ENCODE results near the gene MAST4.

The MAST4 gene

DNA sequence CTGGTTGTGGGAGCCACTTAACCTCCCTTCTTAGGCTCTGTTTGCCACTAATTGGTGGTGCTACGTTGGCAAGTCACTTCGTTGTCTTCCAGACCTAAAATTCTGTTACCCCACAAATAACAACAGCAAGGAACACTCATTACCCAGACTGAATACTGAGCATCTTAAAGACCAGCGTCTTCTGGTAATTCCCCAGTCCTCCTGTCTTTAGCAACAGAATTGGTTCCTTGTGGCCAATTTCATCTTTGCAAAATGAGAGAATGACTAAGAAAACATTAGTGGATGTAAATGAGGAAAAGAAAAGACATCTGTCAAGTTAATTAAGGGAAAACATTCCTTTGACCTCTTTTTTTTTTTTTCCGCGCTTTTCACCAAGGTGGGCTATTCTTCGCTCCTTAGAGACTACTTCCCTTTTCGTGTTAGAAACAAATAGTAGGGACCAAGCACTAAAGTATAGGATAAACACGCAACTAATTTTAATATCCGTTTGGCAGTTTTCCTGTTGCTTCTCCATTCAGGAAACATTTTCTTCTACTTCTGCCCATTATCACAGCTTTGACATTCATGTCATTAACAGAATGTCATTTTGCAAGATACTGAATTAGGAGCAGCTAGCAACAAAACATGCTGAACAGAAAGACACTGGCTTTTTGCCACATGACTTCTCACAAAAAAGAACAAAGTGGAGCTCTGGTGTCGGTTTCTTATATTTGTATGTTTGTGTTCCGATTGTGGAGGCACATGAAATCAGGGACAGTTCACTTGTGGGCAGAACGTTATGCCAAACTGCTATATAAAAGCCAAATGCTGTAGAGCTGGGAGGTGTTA lies 446.2 kb downstream of the MAST4 start:
- H3K27me3 ChIP-seq (replicated peaks): no peaks in the 10 kb centered on the region
- no peak overlapping the region for H3K4me3 ChIP-seq (ENCODE audit: low read depth, low read length)

DNA sequence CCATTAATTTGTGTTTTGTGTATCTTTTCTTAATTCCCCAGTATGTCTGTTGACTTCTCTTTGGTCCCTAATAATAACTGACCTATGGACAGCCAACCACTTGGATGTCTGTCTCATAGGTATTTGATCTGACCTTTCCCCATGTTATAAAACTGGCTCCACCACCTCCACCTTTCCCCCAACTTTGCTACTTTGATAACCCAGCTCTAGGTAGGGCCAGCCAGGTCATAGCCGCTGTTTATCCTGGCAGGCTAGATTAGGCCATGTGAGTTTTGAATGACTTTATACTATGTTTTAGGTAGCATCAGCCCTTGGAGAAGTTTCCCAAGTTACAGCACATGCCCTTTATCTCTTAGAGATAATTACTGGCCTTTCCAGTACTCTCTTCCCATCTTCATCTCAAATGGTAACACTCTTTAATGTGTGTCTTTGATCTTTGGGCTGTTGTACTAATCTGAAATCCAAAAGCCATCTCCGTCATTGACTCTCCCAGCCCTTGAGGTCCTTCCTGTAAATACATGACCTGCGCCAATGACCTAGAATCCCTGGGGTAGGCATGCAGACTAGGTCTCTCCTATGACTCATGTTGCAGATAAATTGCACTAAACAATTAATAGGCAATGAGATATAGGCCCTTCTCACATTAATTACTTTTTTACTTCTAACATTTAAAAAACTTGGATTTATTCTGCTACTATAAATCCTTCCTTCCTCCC lies 447.8 kb downstream of the MAST4 start:
- H3K27me3 ChIP-seq (replicated peaks): no peaks in the 10 kb centered on the region
- H3K27ac ChIP-seq: no peak overlapping the region
- no peaks in the 10 kb centered on the region for H3K36me3 ChIP-seq (replicated peaks)
- TF ChIP-seq, protein P1, sequence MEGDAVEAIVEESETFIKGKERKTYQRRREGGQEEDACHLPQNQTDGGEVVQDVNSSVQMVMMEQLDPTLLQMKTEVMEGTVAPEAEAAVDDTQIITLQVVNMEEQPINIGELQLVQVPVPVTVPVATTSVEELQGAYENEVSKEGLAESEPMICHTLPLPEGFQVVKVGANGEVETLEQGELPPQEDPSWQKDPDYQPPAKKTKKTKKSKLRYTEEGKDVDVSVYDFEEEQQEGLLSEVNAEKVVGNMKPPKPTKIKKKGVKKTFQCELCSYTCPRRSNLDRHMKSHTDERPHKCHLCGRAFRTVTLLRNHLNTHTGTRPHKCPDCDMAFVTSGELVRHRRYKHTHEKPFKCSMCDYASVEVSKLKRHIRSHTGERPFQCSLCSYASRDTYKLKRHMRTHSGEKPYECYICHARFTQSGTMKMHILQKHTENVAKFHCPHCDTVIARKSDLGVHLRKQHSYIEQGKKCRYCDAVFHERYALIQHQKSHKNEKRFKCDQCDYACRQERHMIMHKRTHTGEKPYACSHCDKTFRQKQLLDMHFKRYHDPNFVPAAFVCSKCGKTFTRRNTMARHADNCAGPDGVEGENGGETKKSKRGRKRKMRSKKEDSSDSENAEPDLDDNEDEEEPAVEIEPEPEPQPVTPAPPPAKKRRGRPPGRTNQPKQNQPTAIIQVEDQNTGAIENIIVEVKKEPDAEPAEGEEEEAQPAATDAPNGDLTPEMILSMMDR (IDR thresholded peaks at IDR 0.05; ENCODE audit: low read depth, low read length, missing control alignments): no peak
- DNase-seq: no peak
- in situ Hi-C loops (cut with HindIII; ENCODE audit: low pct_ligation_motif_present, low sequenced_read_pairs): no loop called here
- H3K4me3 ChIP-seq (ENCODE audit: low read depth, low read length): no peak overlapping the region

More for the DNA sequence above, 446.2 kb downstream of the MAST4 start:
- in situ Hi-C loops (cut with HindIII; ENCODE audit: low pct_ligation_motif_present, low sequenced_read_pairs): no loop called here
- no peak for DNase-seq
- H3K36me3 ChIP-seq (replicated peaks): no peaks in the 10 kb centered on the region
- H3K27ac ChIP-seq: no peak overlapping the region
- TF ChIP-seq, protein P1 (IDR thresholded peaks at IDR 0.05; ENCODE audit: low read depth, low read length, missing control alignments): no peak

DNA sequence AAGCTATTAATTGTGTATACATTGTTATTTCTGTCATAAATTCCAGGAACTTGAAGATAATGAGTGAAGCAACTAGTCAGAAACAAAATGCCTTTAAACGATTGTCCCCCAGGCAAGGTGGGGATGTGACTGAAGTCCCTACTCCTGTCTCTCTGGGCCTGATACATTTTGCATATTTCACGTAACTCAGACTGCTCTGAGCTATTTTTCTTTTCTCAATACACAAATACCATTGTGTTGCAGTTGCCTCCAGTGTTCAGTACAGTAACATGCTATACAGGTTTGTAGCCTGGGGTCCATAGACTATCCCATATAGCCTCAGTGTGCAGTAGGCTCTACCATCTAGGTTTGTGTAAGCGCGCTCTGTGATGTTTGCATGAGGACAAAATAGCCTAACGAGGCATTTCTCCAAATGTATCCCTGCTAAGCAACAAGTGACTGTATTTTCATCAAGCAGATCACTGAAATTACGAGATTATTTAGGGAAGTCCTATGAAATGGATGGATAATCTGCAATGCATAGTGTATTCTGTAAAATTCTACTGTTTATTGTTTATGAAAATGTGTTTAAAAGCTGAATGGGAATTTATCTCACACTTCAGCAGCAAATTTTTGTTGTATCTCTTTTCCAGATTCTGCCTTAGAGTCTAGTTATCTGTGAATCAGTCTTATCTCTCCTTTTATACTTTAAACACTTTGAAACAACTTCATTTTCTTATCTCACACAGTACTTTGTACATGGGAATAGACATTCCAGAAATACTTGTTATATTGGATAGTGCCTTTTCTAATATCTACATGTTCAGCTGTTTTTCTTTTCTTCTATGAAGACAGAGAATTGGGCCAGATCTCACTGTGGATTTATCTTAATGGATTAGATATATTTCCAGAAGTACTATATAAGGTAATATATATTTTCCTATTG lies 449.9 kb downstream of the MAST4 start:
- DNase-seq: no peak
- TF ChIP-seq, protein P1 (IDR thresholded peaks at IDR 0.05; ENCODE audit: low read depth, low read length, missing control alignments): no peak
- in situ Hi-C loops (cut with HindIII; ENCODE audit: low pct_ligation_motif_present, low sequenced_read_pairs): no loop called here

DNA sequence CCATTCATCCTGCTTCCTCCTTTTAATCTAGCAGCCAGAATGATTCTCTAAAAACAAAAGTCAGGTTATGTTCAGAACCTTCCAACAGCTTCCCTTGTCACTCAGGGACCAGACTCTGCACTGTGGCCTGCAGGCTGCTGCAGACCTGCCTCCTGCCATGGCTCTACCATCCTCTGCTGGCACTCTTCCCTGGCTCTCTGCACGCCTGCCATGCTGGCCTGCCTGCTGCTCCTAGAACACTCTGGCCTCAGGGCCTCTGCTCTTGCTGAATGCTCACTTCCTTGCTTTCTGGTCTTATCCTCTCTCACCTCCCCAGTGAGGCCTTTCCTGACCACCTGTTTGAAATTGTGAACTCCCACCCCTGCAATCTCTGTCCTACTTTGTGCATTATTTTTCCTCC lies 451.0 kb downstream of the MAST4 start:
- H3K36me3 ChIP-seq (replicated peaks): no peaks in the 10 kb centered on the region
- DNase-seq: no peak
- H3K27me3 ChIP-seq (replicated peaks): no peaks in the 10 kb centered on the region
- TF ChIP-seq, protein P1 (IDR thresholded peaks at IDR 0.05; ENCODE audit: low read depth, low read length, missing control alignments): no peak
- in situ Hi-C loops (cut with HindIII; ENCODE audit: low pct_ligation_motif_present, low sequenced_read_pairs): no loop called here
- no peak overlapping the region for H3K4me3 ChIP-seq (ENCODE audit: low read depth, low read length)
- H3K27ac ChIP-seq: no peak overlapping the region

More for the DNA sequence above, 449.9 kb downstream of the MAST4 start:
- H3K27me3 ChIP-seq (replicated peaks): no peaks in the 10 kb centered on the region
- H3K27ac ChIP-seq: no peak overlapping the region
- H3K36me3 ChIP-seq (replicated peaks): no peaks in the 10 kb centered on the region
- H3K4me3 ChIP-seq (ENCODE audit: low read depth, low read length): no peak overlapping the region

DNA sequence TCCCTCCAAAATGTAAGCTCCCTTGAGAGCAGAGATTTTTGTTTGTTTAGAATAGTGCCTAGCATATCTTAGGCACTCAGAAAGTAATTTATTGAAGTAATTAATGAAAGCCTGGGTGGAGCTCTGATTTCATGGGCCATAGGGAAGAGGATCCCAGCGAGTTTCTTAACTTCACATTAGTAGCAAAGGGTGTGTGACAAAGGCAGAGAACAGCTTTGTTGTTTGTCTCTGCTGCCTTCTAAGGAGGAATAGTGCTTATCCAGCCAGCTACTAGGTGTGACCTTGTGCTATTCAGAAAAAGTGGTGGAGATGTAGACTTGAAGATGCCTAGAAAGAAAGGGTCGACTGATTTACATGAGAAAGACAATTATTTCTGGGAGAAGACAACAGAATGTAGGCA lies 451.4 kb downstream of the MAST4 start:
- H3K27me3 ChIP-seq (replicated peaks): no peaks in the 10 kb centered on the region
- H3K27ac ChIP-seq: no peak overlapping the region
- no peak for DNase-seq
- H3K36me3 ChIP-seq (replicated peaks): no peaks in the 10 kb centered on the region
- in situ Hi-C loops (cut with HindIII; ENCODE audit: low pct_ligation_motif_present, low sequenced_read_pairs): no loop called here
- TF ChIP-seq, protein P1 (IDR thresholded peaks at IDR 0.05; ENCODE audit: low read depth, low read length, missing control alignments): no peak
- H3K4me3 ChIP-seq (ENCODE audit: low read depth, low read length): no peak overlapping the region

Measured in brain microvascular endothelial cell (primary cell).